Natural killer cell treated with Interleukin-12 subunit alpha and Interleukin-12 subunit beta and Interleukin-15 and Interleukin-18, amount 100 ng/mL, for 72 hours (primary cell): ENCODE results near the gene POLR3E. TPM values are rescaled to one million over a fixed set of nuclear protein-coding genes. Genes with fewer than 3 reads are reported as not detected.
A peak's percentile ranks its signal among the peaks of the same experiment; 100 is the strongest.

ENCODE experiments used
- ATAC-seq, 2 donors: fragments of 150-1000 bp; cut with Tn5 transposase in 1 of 2; sonication (Bioruptor Pico), chemical (Tn5 transposase) in 1 of 2; 2 replicates each; pipeline ENCODE4 v1.10.0; 2021
- DNase-seq: peaks from one replicate; pipeline ENCODE4 v3.0.0; 2022; ENCODE audit warnings: low spot score
- H3K27ac Mint-ChIP-seq, 2 donors: 1 replicate in 1 of 2; 2 replicates in 1 of 2; pipeline ENCODE4 v1.8.0; 2022; ENCODE audit warnings: mixed read lengths in 2 of 2, mild to moderate bottlenecking in 1 of 2, moderate library complexity in 1 of 2
- H3K27me3 Mint-ChIP-seq, 2 donors: 1 replicate in 1 of 2; 2 replicates in 1 of 2; pipeline ENCODE4 v1.8.0; 2022; ENCODE audit warnings: mixed read lengths in 2 of 2
- H3K36me3 Mint-ChIP-seq: one replicate; pipeline ENCODE4 v1.8.0; 2022; ENCODE audit warnings: mixed read lengths
- H3K4me1 Mint-ChIP-seq, 2 donors: 1 replicate in 1 of 2; 2 replicates in 1 of 2; pipeline ENCODE4 v1.8.0; 2022; ENCODE audit warnings: low read depth in 2 of 2, mixed read lengths in 2 of 2, mild to moderate bottlenecking in 1 of 2
- H3K4me3 Mint-ChIP-seq: one replicate; pipeline ENCODE4 v1.8.0; 2022; ENCODE audit warnings: mixed read lengths
- H3K9me3 Mint-ChIP-seq: 2 replicates; pipeline ENCODE4 v1.8.0; 2022; ENCODE audit warnings: mixed read lengths
- total RNA-seq, 2 donors: library from RNA; stranded (reverse); gene quantifications; one replicate each; pipeline ENCODE4 v1.2.3, GENCODE V29; 2022

Gene POLR3E
- total RNA-seq, 2 donors from 2014 or later = 54.7 to 114 TPM

GRCh38 chr16:22325598-22326368 is 28.6 kb downstream of the POLR3E start:
- H3K27me3 Mint-ChIP-seq = no peaks in the 10 kb centered on the region
- no peaks in the 10 kb centered on the region for H3K9me3 Mint-ChIP-seq
- ATAC-seq (no peak), DNase-seq (no peak)
- H3K4me3 Mint-ChIP-seq = no peak overlapping the region
- H3K36me3 Mint-ChIP-seq = peaks cover 6% of the 10 kb centered on the region
- no peak overlapping the region for H3K27ac Mint-ChIP-seq
- H3K4me1 Mint-ChIP-seq = peaks cover 0 to 12% of the 10 kb centered on the region in 2 donors

- Mint-ChIP-seq H3K4me3 (no peak overlapping the region), H3K27me3 (no peaks in the 10 kb centered on the region), H3K4me1 (peaks cover 0 to 10% of the 10 kb centered on the region in 2 donors), H3K36me3 (peaks cover 2% of the 10 kb centered on the region), H3K27ac (no peak overlapping the region), H3K9me3 (no peaks in the 10 kb centered on the region)
- ATAC-seq (no peak), DNase-seq (no peak)
Measured at GRCh38 chr16:22326369-22326652, 29.1 kb downstream of the POLR3E start.

- Mint-ChIP-seq H3K27ac (no peak overlapping the region), H3K9me3 (no peaks in the 10 kb centered on the region), H3K36me3 (peaks cover 7% of the 10 kb centered on the region), H3K4me3 (no peak overlapping the region), H3K4me1 (peaks cover 0 to 10% of the 10 kb centered on the region in 2 donors), H3K27me3 (no peaks in the 10 kb centered on the region)
- ATAC-seq (no peak), DNase-seq (no peak)
Measured at GRCh38 chr16:22326771-22327445, 29.7 kb downstream of the POLR3E start.

- Mint-ChIP-seq H3K9me3 (no peaks in the 10 kb centered on the region), H3K36me3 (peaks cover 12% of the 10 kb centered on the region), H3K27me3 (no peaks in the 10 kb centered on the region), H3K27ac (no peak overlapping the region), H3K4me3 (no peak overlapping the region), H3K4me1 (peaks cover 0 to 12% of the 10 kb centered on the region in 2 donors)
- DNase-seq (no peak), ATAC-seq (no peak)
Measured at GRCh38 chr16:22327446-22327775, 30.2 kb downstream of the POLR3E start.

GRCh38 chr16:22328081-22328725 is 31.0 kb downstream of the POLR3E start:
- H3K36me3 Mint-ChIP-seq = peaks cover 14% of the 10 kb centered on the region
- no peaks in the 10 kb centered on the region for H3K9me3 Mint-ChIP-seq
- no peaks in the 10 kb centered on the region for H3K27me3 Mint-ChIP-seq
- peaks cover 0 to 13% of the 10 kb centered on the region in 2 donors for H3K4me1 Mint-ChIP-seq
- H3K4me3 Mint-ChIP-seq = no peak overlapping the region
- ATAC-seq = no peak
- no peak for DNase-seq
- H3K27ac Mint-ChIP-seq = no peak overlapping the region

GRCh38 chr16:22329199-22329695 is 32.0 kb downstream of the POLR3E start:
- Mint-ChIP-seq H3K4me3 (no peak overlapping the region), H3K36me3 (peaks cover 23% of the 10 kb centered on the region), H3K4me1 (peaks cover 0 to 10% of the 10 kb centered on the region in 2 donors), H3K9me3 (no peaks in the 10 kb centered on the region), H3K27me3 (no peaks in the 10 kb centered on the region), H3K27ac (peak overlapping the region in 1 of 2 donors; percentile 70)
- ATAC-seq (no peak), DNase-seq (no peak)

- Mint-ChIP-seq H3K27me3 (no peaks in the 10 kb centered on the region), H3K9me3 (no peaks in the 10 kb centered on the region), H3K4me3 (no peak overlapping the region), H3K27ac (peak overlapping the region in 1 of 2 donors; percentile 70), H3K4me1 (peaks cover 0 to 14% of the 10 kb centered on the region in 2 donors), H3K36me3 (peaks cover 34% of the 10 kb centered on the region)
- DNase-seq (no peak), ATAC-seq (no peak)
Measured at GRCh38 chr16:22330326-22330725, 33.1 kb downstream of the POLR3E start.

GRCh38 chr16:22333457-22333994 is 36.3 kb downstream of the POLR3E start:
- no peaks in the 10 kb centered on the region for H3K27me3 Mint-ChIP-seq
- H3K27ac Mint-ChIP-seq = no peak overlapping the region
- H3K9me3 Mint-ChIP-seq = peaks cover 10% of the 10 kb centered on the region
- peaks cover 0 to 29% of the 10 kb centered on the region in 2 donors for H3K4me1 Mint-ChIP-seq
- ATAC-seq (no peak), DNase-seq (no peak)
- no peak overlapping the region for H3K4me3 Mint-ChIP-seq
- H3K36me3 Mint-ChIP-seq = peaks cover 60% of the 10 kb centered on the region

- no peaks in the 10 kb centered on the region for H3K27me3 Mint-ChIP-seq
- H3K27ac Mint-ChIP-seq = peak overlapping the region in 1 of 2 donors; percentile 31
- no peak for DNase-seq
- peaks cover 0 to 30% of the 10 kb centered on the region in 2 donors for H3K4me1 Mint-ChIP-seq
- H3K4me3 Mint-ChIP-seq = no peak overlapping the region
- peaks cover 10% of the 10 kb centered on the region for H3K9me3 Mint-ChIP-seq
- peaks cover 77% of the 10 kb centered on the region for H3K36me3 Mint-ChIP-seq
- peak in 1 of 2 donors; percentile 31 for ATAC-seq
Measured at GRCh38 chr16:22335668-22336246, 38.5 kb downstream of the POLR3E start.

GRCh38 chr16:22336581-22336980 is 39.4 kb downstream of the POLR3E start:
- Mint-ChIP-seq H3K36me3 (peaks cover 73% of the 10 kb centered on the region), H3K9me3 (peaks cover 10% of the 10 kb centered on the region), H3K27ac (peak overlapping the region in 1 of 2 donors; percentile 36), H3K4me3 (no peak overlapping the region), H3K27me3 (no peaks in the 10 kb centered on the region), H3K4me1 (peaks cover 0 to 30% of the 10 kb centered on the region in 2 donors)
- ATAC-seq (no peak), DNase-seq (no peak)

GRCh38 chr16:22337045-22337444 is 39.8 kb downstream of the POLR3E start:
- H3K27me3 Mint-ChIP-seq = no peaks in the 10 kb centered on the region
- ATAC-seq = no peak
- H3K27ac Mint-ChIP-seq = peak overlapping the region in 1 of 2 donors; percentile 36
- no peak overlapping the region for H3K4me3 Mint-ChIP-seq
- H3K36me3 Mint-ChIP-seq = peaks cover 69% of the 10 kb centered on the region
- no peak for DNase-seq
- H3K9me3 Mint-ChIP-seq = peaks cover 10% of the 10 kb centered on the region
- peaks cover 0 to 30% of the 10 kb centered on the region in 2 donors for H3K4me1 Mint-ChIP-seq

GRCh38 chr16:22337849-22338635 is 40.8 kb downstream of the POLR3E start:
- peak overlapping the region; percentile 35 to 86 for H3K27ac Mint-ChIP-seq

GRCh38 chr16:22340945-22341344 is 43.7 kb downstream of the POLR3E start:
- Mint-ChIP-seq H3K9me3 (peaks cover 10% of the 10 kb centered on the region), H3K36me3 (peaks cover 48% of the 10 kb centered on the region), H3K27me3 (no peaks in the 10 kb centered on the region), H3K4me1 (peaks cover 0 to 26% of the 10 kb centered on the region in 2 donors), H3K27ac (no peak overlapping the region), H3K4me3 (no peak overlapping the region)
- no peak for ATAC-seq
- DNase-seq = no peak

More at GRCh38 chr16:22337849-22338635, 40.8 kb downstream of the POLR3E start:
- no peak overlapping the region for H3K4me3 Mint-ChIP-seq
- ATAC-seq (no peak), DNase-seq (no peak)
- peaks cover 0 to 29% of the 10 kb centered on the region in 2 donors for H3K4me1 Mint-ChIP-seq
- H3K9me3 Mint-ChIP-seq = peaks cover 10% of the 10 kb centered on the region
- H3K36me3 Mint-ChIP-seq = peaks cover 69% of the 10 kb centered on the region
- no peaks in the 10 kb centered on the region for H3K27me3 Mint-ChIP-seq
